ENCODE measurements around the gene DHDDS. TPM values are rescaled to one million over a fixed set of nuclear protein-coding genes. Genes with fewer than 3 reads are reported as not detected.

The DHDDS gene
- total RNA-seq, 1 donor: 17.2 TPM

GRCh38 chr1:26518355-26518754 lies 86.2 kb downstream of the DHDDS start:
- no peak overlapping the region for H3K4me3 ChIP-seq (ENCODE audit: low read length)
- H3K9me3 ChIP-seq (ENCODE audit: low read depth, low read length): no peaks in the 10 kb centered on the region
- H3K27me3 ChIP-seq (ENCODE audit: insufficient read depth, low read length): no peaks in the 10 kb centered on the region
- H3K4me1 ChIP-seq (ENCODE audit: insufficient read depth, low read length): no peaks in the 10 kb centered on the region

- Histone ChIP-seq H3K4me3 (ENCODE audit: low read length) (no peak overlapping the region), H3K4me1 (ENCODE audit: insufficient read depth, low read length) (no peaks in the 10 kb centered on the region), H3K27me3 (ENCODE audit: insufficient read depth, low read length) (no peaks in the 10 kb centered on the region), H3K9me3 (ENCODE audit: low read depth, low read length) (no peaks in the 10 kb centered on the region)
These were observed 88.2 kb downstream of the DHDDS start for GRCh38 chr1:26520339-26520738.

Other genes with a start within 250 kb of the DHDDS start
- gene CATSPER4, start 241.7 kb upstream of the DHDDS start, total RNA-seq: not detected
- 12.9 TPM for gene CEP85, start 198.1 kb upstream of the DHDDS start, total RNA-seq
- 59.2 TPM for gene SH3BGRL3, start 152.2 kb upstream of the DHDDS start, total RNA-seq
- 24.5 TPM for gene UBXN11, start 125.7 kb upstream of the DHDDS start, total RNA-seq
- 428 TPM for gene CD52, start 114.4 kb upstream of the DHDDS start, total RNA-seq
- 0.10 TPM for gene CRYBG2, start 78.2 kb upstream of the DHDDS start, total RNA-seq
- 1.8 TPM for gene ZNF683, start 59.6 kb upstream of the DHDDS start, total RNA-seq
- gene LIN28A, start 21.5 kb upstream of the DHDDS start, total RNA-seq: not detected
- gene HMGN2, start 40.1 kb downstream of the DHDDS start, total RNA-seq: 249 TPM
- gene RPS6KA1, start 97.4 kb downstream of the DHDDS start, total RNA-seq: 49.2 TPM